Measurements from ENCODE around the gene PXDN.

Gene PXDN

DNA sequence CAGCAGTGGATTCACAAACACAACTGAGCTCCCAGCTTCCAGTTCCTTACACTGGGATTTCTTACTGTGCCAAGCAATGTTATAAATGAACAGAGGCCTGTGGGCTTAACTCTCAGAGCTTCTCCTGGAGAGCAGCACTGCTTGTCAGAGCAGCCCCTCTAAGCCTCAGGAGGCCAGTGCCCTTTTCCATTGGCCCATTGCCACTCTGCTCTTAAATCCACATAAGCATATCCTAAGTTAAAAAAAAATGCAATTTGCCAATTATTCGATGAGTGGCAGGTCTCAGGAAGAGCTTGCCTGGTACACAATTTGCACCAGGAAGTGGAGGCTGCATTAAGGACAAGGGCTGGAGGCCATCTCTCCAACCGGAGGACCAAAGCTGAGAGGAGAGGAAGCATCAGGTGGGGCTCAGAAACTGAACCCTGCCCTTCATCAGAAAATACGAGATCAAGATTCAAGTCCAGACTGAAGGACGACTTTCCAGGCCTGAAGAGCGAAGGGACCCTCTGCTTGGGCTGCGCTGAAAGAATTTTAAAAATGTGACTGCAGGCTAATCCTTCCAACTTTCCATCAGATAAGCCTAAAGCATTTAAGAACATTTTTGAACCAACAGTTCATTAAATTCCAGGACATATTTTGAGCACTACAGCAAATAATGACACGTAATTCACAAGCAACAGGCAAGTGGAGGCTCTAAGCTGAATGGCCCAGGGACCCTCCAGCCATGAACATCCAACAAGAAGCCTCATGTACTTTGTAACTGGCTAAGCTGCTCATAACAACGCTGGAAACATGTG lies 28.4 kb upstream of the PXDN start:
- Histone ChIP-seq H3K4me3 (ENCODE audit: low read depth in 1 of 2, low read length in 1 of 2) (no peak overlapping the region), H3K27me3 (no peaks in the 10 kb centered on the region), H3K27ac (no peak overlapping the region), H3K4me1 (ENCODE audit: control insufficient read depth in 1 of 2, insufficient read depth in 1 of 2, low read depth in 1 of 2, low read length in 1 of 2) (no peaks in the 10 kb centered on the region), H3K9me3 (no peaks in the 10 kb centered on the region), H3K36me3 (no peaks in the 10 kb centered on the region)
- TF ChIP-seq, protein P1, sequence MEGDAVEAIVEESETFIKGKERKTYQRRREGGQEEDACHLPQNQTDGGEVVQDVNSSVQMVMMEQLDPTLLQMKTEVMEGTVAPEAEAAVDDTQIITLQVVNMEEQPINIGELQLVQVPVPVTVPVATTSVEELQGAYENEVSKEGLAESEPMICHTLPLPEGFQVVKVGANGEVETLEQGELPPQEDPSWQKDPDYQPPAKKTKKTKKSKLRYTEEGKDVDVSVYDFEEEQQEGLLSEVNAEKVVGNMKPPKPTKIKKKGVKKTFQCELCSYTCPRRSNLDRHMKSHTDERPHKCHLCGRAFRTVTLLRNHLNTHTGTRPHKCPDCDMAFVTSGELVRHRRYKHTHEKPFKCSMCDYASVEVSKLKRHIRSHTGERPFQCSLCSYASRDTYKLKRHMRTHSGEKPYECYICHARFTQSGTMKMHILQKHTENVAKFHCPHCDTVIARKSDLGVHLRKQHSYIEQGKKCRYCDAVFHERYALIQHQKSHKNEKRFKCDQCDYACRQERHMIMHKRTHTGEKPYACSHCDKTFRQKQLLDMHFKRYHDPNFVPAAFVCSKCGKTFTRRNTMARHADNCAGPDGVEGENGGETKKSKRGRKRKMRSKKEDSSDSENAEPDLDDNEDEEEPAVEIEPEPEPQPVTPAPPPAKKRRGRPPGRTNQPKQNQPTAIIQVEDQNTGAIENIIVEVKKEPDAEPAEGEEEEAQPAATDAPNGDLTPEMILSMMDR (IDR thresholded peaks at IDR 0.05), result no peak

DNA sequence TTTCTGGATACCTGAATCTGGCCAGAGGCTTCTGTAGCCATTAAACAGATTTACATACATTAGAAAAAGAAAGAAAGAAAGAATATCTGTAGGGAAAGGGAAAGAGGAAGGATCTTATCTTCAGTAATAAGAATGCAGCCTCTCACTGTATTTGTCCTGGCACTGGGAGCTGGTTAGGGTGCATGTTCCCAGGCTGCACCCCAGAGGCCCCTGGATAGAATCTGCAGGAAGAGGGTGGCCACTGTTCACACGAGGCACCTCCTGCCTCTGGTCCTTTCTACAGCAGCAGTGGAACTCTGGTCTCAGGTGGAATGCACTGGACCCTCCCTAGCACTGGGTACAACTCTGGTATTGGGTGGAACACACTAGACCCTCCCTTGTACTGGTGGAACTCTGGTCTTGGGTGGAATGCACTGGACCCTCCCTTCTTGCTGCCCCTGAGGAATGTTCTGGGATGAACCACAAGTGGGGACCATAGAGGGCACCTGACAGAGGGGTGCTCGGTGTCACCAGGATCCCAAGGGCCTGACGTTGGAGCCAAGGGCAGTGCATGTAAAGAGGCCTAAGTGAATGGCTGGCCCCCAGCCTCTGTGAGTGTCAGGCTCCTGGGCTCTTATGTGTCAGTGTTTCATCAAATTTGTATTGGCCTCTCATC lies 27.4 kb upstream of the PXDN start:
- Histone ChIP-seq H3K27ac (no peak overlapping the region), H3K4me1 (ENCODE audit: control insufficient read depth in 1 of 2, insufficient read depth in 1 of 2, low read depth in 1 of 2, low read length in 1 of 2) (no peaks in the 10 kb centered on the region), H3K27me3 (no peaks in the 10 kb centered on the region), H3K9me3 (no peaks in the 10 kb centered on the region), H3K4me3 (ENCODE audit: low read depth in 1 of 2, low read length in 1 of 2) (no peak overlapping the region), H3K36me3 (no peaks in the 10 kb centered on the region)
- TF ChIP-seq, protein P1 (IDR thresholded peaks at IDR 0.05), result no peak

DNA sequence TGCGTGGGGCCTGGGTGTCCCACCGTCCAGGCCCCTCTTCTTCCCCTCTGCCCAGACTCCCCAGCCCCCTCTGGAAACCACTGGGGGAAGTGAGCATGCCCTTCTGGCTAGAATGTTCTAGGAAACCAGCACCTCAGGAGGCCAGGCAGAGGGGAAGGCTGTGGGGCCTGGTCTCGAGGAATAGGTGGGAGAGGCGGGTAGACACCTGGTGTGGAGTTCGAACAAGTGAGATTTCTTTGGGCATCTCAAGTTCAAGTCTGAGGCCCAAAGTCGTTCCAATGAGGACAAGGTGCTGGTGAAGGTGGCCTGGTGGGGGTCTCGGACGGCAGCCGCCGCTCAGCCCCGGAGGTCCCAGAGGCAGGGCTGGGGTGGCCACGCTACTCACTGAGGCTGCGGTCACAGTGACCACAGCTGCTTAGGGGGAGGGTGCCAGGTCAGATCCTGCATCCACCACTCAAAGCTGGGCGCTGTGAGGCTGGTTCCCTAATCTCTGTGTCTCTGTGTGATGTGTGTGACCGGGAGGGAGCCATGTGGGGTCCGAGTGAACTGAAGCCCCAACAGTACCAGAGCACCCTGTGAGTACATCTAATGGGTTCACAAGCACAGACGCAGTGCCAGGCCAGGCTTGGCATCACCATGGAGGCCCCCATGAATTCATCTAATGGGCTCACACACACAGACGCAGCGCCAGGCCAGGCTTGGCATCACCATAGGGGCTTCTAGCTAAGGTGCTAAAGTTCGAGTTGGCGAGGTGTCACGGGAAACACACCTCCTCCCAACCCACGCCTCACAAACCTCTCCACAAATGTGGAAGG lies 26.5 kb upstream of the PXDN start:
- H3K9me3 ChIP-seq, result no peaks in the 10 kb centered on the region
- no peak overlapping the region for H3K4me3 ChIP-seq (ENCODE audit: low read depth in 1 of 2, low read length in 1 of 2)
- TF ChIP-seq, protein P1 (IDR thresholded peaks at IDR 0.05), result no peak
- no peaks in the 10 kb centered on the region for H3K27me3 ChIP-seq
- H3K36me3 ChIP-seq, result no peaks in the 10 kb centered on the region
- no peak overlapping the region for H3K27ac ChIP-seq
- H3K4me1 ChIP-seq (ENCODE audit: control insufficient read depth in 1 of 2, insufficient read depth in 1 of 2, low read depth in 1 of 2, low read length in 1 of 2), result no peaks in the 10 kb centered on the region

DNA sequence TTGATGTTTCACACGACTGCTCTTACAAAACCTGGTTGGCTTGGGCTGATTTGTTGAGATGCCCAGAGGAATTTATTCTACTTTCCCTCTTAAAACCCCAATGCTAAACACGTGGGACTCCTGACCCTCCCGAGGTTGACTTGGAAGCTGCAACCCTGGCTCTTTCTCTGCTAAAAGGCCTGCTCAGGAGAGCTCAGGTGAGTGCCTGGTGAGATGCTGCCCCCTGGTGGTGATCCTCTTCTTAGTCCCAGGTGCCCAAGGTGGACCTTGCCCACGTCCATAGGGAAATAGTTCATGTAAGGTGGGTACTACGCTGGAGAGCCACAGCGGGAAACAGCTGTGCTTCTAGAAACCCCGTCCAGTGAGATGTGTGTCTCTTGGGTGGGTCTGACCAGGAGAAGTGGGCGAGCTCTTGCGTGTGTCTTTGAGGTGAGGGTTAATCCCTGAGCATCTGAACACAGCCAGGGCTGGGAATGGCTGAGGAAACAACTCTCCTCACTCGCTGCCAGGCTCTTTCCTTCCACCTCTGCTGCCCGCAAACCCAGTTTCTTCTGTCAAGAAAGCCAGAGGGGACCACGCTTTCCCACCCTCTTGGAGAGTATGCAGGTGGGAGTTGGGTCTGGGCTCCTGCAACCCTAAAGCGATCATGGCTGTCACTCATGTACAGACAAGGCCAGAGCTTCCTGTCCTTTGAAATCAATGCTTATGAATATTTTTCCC lies 25.5 kb upstream of the PXDN start:
- Histone ChIP-seq H3K4me1 (ENCODE audit: control insufficient read depth in 1 of 2, insufficient read depth in 1 of 2, low read depth in 1 of 2, low read length in 1 of 2) (no peaks in the 10 kb centered on the region), H3K27ac (no peak overlapping the region), H3K9me3 (no peaks in the 10 kb centered on the region), H3K4me3 (ENCODE audit: low read depth in 1 of 2, low read length in 1 of 2) (no peak overlapping the region), H3K27me3 (no peaks in the 10 kb centered on the region), H3K36me3 (no peaks in the 10 kb centered on the region)
- TF ChIP-seq, protein P1 (IDR thresholded peaks at IDR 0.05), result no peak

All from neutrophil (primary cell).